Astrocyte (in vitro differentiated cells and primary cell): ENCODE data around the gene KDM4F.

Source experiments
- CTCF ChIP-seq: IDR thresholded peaks from 2 replicates; pipeline ENCODE4 v1.5.1; 2011; ENCODE audit warnings: low read depth, mild to moderate bottlenecking, inconsistent platforms, low read length, moderate library complexity; ENCODE audit not compliant: insufficient read depth
- EZH2 ChIP-seq: IDR thresholded peaks from 2 replicates; pipeline ENCODE4 v1.6.1; 2012; ENCODE audit warnings: mild to moderate bottlenecking, low read length, inconsistent platforms; ENCODE audit not compliant: insufficient read depth

- TF ChIP-seq CTCF (no peak), EZH2 (no peak)
Observed at GRCh38 chr11:95067841-95068219, 18.6 kb downstream of the KDM4F start.
